COR-L47 (cell line): ENCODE measurements around the gene SRPRA.
"Not testable (repeated sequence)": the region's sequence is repeated elsewhere in the genome, so short reads cannot be mapped to it uniquely, and the experiment has no call there.

ENCODE experiments used
- DNase-seq: peaks from one replicate; lab custom pipeline; 2025; lab: John Stamatoyannopoulos, UW

SRPRA gene

DNA sequence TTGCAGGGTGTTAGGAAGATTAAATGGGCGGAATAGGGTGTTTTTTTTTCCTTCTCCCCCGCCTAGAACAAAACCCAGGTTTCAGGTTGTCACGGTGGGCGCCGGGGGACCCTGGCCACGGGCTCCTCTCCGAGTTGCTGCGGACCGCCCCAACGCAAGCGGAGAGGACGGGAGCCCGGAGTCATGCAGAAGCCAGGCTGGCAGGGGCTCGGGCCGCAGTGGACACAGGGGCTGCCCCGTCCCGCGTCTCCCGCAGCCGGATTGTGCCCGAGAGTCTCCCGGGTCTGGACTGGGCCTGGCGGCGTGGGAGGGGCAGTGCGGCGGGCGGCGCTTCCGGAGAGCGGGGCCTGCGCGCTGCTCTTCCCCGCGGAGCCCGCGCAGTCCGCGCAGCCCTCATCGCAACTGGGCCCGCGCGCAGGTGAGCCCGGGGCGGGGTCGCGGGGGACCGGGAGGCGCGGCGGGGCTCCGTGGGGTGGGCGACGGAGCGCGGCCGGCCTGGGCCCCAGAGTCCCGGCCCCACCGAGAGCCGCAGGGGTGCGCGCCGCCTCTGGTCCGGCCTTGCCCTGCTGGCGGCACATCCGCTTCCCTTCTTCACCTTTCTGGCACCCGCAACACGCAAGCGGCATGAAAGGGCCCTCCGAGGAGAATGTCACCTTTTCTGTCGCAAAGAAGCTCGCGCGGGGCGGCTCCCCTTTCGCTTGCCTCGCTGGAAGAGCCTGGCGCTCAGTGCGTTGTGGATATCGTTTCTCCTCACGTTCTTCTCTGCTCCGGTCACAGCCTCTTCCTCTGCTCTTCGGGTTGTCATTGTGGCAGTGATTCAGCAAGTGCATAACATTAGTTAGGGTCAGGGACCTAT lies 14.3 kb upstream of the SRPRA start, which contains the start of gene TIRAP:
TIRAP (plus strand) TSS at position 358 of the 856 bp plus-strand sequence. CDS start 7,802 bp downstream, outside the sequence.
- DNase-seq = peak; percentile 49

DNA sequence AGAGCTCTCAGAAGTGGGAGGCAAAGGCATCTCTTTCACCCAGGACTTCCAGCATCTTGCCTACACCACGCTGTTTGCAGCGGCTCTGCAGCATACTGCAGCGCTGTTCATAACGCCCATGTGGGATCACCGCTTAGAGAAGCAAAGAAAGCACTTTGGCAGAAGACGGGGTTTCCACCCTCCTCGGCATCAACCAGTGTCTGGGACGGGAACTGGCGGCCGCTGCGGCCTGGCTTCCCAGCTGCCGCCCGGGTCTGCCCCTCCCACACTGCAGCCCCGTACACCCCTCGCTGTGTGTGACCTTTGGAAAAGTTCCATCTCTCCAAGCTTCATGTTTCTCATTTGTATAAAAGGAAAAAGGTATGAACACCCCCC lies 13.7 kb upstream of the SRPRA start:
- DNase-seq = peak; percentile 48

DNA sequence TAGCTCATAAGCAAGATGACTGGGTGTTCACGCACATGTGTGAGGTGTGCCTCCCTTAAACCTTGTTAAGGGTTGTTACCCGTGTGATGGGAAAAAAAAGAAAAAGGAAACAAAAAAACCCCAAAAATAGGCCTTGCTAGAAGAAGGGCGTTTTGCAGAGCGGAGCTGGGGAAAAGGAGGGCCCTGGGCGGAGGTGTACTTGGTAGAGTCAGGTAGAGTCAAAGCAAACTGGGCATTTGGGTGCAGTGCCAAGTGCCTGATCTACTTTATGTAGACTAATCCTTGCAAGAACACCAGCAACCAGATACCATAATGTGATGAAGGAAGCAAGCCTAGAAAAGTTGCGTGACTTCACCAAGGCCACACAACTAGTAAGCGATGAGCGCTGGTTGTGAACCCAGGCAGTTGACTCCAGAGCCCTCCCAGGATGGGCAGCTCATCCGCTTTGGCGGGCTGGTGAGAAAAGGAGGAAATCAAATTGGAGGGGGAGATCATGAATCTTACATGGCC lies 13.0 kb upstream of the SRPRA start:
- no peak for DNase-seq

DNA sequence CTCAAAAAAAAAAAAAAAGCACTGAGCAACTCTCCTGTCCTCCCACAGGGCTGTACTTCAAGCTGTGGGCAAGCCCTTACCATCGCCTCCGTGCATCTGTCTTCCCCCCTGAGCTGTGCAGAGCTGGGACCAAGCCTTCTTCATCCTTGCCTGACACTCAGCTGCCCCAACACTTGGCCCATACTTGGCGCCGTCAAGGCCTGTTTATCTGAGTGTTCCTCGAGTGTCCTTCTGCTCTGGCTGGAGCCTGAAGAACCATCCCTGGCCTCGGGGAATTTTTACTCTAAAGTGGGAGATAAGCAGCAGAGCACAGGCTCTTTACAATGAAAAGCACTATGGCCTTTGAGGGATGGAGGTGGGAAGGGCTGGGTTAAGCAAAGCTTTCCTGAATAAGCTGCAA lies 12.6 kb upstream of the SRPRA start:
- no peak for DNase-seq

DNA sequence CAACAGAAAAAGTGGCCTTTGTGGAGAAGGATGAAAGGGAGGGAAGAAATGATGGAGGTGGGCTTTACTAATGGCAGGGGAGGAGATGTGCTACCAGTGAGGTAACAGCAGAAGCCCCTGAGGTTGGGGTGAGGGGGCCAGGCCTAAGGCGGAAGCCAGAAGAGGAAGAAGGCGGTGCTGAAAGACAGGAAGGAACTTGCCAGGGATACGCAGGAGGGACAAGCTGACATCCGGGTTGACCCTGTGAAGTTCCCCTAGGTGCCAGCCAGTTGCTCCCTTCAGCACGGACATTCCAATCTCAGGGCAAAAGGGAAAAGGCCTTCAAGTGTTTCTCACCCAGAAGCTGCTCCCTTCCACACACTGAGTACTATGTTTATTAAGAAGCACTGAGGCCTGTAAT lies 11.9 kb upstream of the SRPRA start:
- DNase-seq = no peak

DNA sequence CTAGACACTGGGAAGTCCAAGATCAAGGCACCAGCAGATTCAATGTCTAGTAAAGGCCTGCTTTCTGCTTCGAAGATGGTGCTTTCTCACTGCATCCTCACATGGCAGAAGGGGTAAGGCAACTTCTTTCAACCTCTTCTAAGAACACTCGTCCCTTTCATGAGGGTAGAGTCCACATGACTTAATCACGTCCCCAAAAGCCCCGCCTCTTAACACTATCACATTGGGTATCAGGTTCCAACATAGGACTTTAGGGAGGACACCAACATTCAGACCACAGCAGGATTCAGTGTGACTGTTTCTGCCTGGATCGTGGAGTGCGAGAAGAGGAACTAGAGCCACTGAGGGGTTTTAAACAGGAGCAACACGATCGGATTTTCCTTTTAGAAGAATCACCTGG lies 10.5 kb upstream of the SRPRA start:
- DNase-seq = no peak

DNA sequence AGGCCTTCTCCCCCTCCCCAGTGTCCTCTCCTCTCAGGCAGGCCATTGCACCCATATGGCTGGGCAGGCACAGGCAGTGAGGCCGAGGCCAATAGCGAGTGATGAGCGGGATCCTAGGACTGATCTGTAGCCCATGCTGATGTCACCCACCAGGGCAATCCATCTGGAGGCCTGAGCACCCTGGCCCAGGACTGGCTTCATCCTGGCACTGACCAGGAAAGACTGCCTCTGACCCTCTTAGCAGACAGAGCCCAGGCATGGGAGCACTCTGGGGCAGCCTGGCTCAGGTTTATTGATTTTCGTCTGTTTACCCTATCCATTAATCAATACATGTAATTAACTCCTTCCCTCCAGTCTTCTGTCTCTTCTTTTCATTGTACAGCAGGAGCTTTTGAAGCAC lies 9.1 kb upstream of the SRPRA start:
- no peak for DNase-seq

DNA sequence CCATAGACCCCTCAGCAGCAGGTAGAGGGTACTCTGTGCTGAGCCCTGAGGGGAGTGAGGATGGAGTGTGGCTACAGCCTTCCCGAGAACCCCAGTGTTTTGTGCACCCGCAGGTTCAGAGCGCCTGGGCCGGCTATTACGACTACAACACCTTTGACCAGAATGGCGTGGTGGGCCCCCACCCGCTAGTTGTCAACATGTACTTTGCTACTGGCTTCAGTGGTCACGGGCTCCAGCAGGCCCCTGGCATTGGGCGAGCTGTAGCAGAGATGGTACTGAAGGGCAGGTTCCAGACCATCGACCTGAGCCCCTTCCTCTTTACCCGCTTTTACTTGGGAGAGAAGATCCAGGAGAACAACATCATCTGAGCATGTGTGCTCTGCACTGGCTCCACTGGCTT lies 8.6 kb upstream of the SRPRA start:
- DNase-seq = no peak

DNA sequence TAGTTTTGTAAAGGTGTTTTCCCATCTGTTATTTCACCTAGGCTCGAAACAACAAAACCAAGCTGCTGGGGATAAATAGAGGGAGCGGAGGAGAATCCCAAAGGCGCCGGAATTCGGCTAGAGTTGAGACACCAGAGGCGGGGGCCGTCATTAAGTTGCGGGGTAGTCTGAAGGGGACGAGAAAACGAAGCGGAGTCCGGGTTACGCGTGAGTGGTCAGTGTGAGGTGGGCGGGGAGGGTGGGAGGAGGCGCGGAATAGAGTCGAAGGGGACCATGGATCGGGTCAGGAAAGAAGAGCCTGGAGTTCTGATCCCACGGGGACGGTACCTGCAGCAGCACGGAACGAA lies 361 bp downstream of the SRPRA start:
- DNase-seq = no peak

DNA sequence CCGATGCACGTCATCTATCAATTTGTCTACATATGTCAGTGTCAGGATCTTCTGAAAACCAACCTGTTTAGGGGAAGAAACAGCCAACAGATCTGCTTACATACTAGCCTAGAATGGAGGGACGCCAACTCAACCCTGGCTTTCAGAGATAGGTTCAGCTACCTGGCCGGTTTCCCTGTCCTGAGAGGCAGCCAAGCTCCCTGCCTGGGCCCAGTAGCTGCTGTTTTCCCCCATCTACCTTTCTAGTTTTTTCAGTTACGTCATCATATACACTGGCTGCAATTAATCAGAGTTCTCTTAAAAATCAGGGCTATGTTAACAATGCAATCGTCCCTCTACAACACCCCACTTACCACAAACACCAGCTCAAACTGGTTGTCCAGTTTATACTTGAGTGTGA lies 1.0 kb downstream of the SRPRA start:
- DNase-seq = no peak

DNA sequence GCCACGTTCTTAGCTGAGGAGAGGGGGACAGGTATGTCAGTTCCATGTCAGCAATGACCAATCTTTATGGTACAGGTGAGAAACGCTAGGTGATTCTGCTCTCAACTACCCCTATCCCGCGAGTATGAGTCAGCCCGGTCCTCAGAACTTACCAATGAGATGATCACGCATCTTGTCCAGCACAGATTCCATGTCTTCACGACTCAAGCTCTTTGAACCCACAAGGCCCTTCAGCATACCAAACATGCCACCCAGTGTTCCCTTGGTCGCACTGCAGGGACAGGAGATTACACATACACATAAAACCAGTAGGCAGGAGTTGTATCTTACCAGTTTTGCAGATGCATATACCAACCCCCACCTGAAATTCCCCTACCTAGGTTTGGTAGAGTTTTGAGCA lies 2.9 kb downstream of the SRPRA start:
- DNase-seq = no peak

DNA sequence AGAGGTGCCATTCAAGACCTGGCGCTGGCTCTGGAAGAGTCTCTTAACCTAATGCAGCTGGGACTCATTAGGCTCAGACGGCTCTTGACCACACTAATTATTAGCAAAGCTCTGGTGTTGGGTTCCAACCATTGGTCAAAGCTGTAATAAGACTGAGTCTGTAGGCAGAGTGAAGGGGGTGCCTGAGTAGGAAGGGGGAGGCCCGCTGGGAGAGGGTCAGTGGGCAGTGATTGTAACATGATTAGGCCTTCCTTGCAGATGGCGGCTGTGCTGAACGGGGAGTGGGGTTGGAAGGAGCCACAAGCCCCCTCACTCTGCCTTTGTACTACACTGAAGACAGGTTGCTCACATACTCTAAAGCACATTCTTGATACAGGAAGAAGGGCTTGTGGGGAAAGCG lies 5.2 kb downstream of the SRPRA start:
- no peak for DNase-seq

DNA sequence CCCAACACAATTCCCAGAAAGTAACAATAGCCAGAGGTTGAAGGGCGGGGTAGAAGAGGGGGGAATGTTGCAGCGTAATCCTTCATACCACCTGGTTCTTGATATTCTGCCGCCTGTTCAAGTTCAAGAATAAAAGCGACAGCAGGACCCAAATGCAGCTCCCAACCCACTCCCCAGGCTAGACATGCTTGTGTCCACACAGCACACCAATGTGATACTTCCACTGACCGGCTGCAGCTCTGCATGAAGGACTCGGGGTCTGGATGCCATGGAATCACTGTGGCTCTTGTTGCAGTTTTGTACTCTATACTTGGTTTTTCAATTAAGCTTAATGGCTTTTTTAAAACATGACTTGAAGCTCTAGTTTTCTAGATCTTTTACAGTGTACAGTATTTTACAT lies 6.5 kb downstream of the SRPRA start:
- no peak for DNase-seq

DNA sequence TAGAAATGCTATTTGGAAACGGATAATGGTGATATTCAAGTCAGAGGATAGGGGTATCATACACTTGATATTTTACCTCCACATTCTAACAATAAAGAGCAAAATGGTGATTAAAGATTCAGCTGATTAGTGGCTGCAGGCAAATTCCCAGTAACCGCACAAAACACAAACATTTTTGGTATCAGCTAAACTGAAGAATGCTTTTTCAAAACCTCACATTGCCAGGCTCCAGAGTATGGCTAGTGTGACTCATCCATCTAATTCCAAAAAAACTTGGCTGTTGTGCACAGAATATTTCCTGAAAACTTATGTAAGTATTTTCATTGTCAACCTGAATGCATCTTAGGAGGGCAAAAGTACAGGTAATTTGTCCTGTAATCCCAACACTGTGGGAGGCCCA lies 10.9 kb downstream of the SRPRA start:
- DNase-seq = no peak

DNA sequence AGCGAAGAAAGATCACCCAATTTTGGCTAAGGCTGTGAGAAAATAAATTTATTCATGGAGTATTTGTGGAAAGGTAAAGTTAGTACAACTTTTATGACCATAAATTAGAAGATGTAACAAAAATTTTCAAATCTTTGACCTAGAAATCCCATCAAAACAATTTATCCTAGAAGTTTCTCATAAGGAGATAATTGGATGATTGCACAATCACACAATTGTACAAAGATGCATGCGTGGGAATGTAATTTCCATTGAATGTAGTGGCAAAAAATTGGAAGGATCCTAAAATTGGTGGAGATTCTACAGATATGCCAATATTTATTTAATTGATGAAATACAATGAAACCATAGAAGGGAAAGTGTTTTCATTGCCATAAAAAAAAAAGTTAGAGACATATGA lies 11.6 kb downstream of the SRPRA start:
- DNase-seq = no peak

DNA sequence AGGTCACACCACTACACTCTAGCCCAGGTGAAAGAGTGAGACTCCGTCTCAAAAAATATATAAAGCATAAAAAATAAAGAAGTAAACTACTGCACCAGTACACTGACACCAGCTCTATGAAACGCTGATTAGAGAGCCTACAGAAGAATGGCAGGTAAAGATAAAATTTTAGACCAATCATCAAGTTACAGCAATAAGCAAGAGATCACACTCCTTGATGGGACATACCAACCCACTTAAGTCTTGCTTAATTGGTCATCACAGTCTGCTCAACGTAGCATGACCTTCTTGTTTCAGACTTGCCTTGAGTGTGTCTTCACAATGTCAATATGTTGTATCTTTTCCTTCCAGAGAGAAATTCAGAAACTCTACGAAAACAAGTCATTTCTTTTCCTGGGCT lies 12.5 kb downstream of the SRPRA start:
- no peak for DNase-seq

DNA sequence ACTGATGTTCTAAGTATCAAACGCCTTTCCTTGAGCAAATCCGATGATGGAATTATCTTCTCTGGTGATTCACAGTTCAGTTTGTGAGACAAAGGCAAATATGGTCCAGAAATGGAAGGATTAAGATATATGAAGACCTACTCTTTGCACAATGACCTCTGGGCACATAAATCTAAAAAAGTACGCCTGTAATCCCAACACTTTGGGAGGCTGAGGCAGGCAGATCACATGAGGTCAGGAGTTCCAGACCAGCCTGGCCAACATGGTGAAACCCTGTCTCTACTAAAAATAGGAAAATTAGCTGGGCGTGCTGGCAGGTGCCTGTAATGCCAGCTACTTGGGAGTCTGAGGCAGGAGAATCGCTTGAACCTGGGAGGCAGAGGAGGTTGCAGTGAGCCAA lies 13.2 kb downstream of the SRPRA start:
- DNase-seq = not testable (repeated sequence)

DNA sequence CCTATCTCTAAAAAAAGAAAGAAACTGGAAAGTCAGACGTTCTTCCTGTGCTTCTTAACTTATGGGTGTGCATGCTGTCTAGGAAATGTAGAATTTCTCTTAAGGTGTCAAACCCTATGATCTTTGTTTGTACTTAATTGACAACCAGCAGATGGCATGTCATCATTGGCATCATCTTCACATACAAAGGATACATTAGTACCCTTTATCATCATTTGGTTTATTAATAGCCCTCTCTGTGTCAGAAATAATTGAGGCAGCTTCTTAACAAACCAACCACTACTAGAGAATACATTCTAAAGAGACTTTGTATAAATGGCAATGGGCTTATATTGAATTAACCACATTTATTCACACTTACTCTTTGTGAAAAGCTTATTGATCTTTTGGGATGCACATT lies 13.9 kb downstream of the SRPRA start:
- no peak for DNase-seq

DNA sequence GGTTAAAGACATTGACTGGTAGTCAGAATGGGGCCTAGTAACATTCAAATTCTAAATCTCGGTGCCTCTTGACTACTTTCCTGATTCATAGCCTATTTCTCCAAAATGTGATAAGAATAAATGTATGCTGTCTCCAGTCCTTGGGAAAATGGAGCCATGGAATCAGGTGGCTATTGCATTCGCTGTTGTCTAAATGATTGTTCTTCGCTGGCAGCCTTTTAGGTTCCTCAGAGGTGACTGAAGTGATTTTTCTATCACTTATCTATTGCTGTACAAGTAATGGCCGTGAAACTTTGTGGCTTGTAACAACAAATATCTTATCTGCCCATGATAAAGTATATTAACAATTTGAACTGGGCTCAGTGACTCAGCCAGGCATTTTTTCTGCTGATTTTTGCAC lies 15.4 kb downstream of the SRPRA start:
- no peak for DNase-seq

DNA sequence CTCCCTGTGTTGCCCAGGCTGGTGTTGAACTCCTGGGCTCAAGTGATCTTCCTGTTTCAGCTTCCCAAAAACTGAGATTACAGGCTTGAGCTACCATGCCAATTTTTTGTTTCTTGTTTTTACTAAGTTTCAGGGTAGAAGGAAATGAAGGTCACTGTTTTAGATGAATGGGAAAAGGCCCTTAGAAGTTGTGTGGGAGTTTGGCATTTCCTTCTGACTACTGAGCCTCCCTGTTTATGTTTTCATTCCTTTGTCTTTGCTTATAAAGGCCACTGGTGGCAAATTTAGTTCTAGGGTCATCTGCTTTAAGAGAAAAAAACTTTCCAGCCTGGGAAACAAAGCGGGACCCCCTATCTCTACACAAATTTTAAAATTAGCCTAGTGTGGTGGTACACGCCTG lies 22.1 kb downstream of the SRPRA start:
- no peak for DNase-seq

DNA sequence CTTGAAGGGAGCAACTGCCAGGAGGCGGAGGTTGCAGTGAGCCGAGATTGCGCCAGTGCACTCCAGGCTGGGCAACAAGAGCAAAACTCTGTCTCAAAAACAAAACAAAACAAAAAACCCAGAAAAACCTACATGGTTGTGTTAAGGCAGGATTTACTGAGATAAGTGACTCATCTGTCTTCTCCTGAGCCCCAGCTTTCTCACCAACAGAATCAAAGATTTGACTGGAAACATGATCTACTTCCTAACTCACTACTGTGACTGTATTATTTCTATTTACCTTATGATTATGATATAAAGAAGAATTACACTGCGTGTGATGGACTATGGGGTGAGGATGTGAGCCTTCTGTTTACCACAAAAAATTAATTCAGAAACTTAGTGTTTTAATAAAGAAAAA lies 35.3 kb downstream of the SRPRA start:
- DNase-seq = no peak

DNA sequence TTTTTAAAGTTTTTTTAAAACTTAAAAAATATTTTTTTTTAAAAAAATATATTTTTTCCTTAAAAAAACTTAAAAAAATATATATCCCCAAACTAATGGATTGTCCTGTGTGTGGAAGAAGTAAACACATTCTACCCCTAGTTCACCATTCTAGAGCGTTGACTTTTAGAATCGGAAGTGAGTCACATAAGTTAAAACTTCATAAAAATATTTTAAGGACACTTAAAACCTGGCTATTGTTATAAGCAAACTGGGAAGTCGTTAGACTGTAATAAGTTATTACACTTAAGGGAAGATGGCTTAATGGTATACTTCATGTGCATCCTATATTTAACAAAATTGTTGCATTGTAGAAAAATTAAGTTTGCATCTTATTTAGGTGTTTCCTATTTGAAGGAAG lies 36.0 kb downstream of the SRPRA start:
- no peak for DNase-seq

DNA sequence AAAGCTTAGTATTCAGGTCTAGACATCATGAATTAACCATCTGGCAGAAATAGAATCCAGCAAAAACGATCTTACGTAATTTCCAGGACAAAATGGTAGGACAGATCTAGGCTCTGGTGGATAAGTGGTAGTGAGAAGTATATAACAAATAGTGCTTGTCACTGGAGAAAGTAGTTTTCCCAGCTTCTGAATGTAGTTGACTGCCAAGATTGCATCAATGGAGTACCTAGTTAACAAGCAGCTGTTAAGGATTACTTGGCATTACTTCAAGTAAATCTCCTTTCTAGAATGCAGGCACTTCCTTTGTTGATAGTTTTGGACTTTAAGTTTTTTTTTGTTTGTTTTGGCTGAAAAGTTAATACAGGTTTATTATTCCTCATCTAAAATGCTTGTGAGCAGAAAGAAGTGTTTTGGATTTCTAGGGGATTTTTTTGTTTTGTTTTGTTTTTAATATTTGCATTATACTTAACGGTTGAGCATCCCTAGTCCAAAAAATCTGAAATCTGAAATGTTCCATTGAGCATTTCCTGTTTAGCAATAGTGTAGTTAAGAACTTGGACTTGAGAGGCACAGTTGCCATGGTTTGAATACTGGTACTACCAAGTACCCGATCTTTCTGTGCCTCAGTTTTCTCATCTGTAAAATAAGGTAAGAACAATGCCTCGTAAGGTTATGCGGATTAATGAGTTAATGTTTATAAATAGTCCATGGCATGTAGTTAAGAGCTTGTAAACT lies 36.8 kb downstream of the SRPRA start:
- no peak for DNase-seq
